Rectal smooth muscle tissue (tissue), 1 donor: ENCODE data around the gene MFSD12.

ENCODE experiments used
- H3K27ac ChIP-seq: one replicate; pipeline ENCODE4 v1.7.0; 2013; ENCODE audit warnings: low read depth, low read length, inconsistent platforms
- H3K27me3 ChIP-seq: one replicate; pipeline ENCODE4 v1.7.0; 2013; ENCODE audit warnings: low read length; ENCODE audit not compliant: control insufficient read depth, insufficient read depth
- H3K36me3 ChIP-seq: one replicate; pipeline ENCODE4 v1.7.0; 2013; ENCODE audit warnings: low read length; ENCODE audit not compliant: control insufficient read depth, insufficient read depth
- H3K4me1 ChIP-seq: one replicate; pipeline ENCODE4 v1.7.0; 2013; ENCODE audit warnings: low read length; ENCODE audit not compliant: control insufficient read depth, insufficient read depth
- H3K4me3 ChIP-seq: one replicate; pipeline ENCODE4 v1.7.0; 2013; ENCODE audit warnings: low read length
- H3K9ac ChIP-seq: one replicate; pipeline ENCODE4 v1.7.0; 2013; ENCODE audit warnings: low read length

Gene MFSD12

DNA sequence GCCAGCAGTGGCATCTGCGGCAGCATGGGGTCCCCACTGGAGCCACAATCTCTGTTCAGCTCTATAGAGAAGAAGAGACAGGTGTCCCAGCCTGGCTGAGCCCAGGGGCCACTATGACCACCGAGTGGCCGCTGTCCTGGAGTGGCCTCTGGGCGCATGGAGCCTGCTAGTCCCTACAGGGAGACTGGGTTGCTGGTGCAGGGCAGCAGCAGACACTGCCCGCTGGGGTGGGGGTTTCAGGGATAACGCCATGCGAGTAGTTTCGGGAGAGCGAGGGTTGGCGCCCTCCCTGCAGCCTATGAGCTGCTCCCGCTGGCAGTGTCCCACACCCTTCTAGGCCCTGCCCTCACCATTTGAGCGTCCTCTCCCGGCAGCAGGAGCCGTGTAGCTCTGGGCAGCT lies 29.3 kb downstream of the MFSD12 start:
- Histone ChIP-seq H3K27me3 (no peaks in the 10 kb centered on the region), H3K4me1 (no peaks in the 10 kb centered on the region), H3K36me3 (peaks cover 43% of the 10 kb centered on the region), H3K27ac (no peak overlapping the region), H3K4me3 (no peak overlapping the region), H3K9ac (no peak overlapping the region)

GRCh38 chr19:3527238-3527910 lies 30.0 kb downstream of the MFSD12 start:
- Histone ChIP-seq H3K27ac (no peak overlapping the region), H3K27me3 (no peaks in the 10 kb centered on the region), H3K4me1 (no peaks in the 10 kb centered on the region), H3K4me3 (no peak overlapping the region), H3K9ac (no peak overlapping the region), H3K36me3 (peaks cover 37% of the 10 kb centered on the region)

GRCh38 chr19:3526507-3527237 lies 30.7 kb downstream of the MFSD12 start:
- H3K4me1 ChIP-seq, result no peaks in the 10 kb centered on the region
- H3K36me3 ChIP-seq, result peaks cover 36% of the 10 kb centered on the region
- H3K9ac ChIP-seq, result no peak overlapping the region
- no peak overlapping the region for H3K27ac ChIP-seq
- no peaks in the 10 kb centered on the region for H3K27me3 ChIP-seq
- H3K4me3 ChIP-seq, result no peak overlapping the region

DNA sequence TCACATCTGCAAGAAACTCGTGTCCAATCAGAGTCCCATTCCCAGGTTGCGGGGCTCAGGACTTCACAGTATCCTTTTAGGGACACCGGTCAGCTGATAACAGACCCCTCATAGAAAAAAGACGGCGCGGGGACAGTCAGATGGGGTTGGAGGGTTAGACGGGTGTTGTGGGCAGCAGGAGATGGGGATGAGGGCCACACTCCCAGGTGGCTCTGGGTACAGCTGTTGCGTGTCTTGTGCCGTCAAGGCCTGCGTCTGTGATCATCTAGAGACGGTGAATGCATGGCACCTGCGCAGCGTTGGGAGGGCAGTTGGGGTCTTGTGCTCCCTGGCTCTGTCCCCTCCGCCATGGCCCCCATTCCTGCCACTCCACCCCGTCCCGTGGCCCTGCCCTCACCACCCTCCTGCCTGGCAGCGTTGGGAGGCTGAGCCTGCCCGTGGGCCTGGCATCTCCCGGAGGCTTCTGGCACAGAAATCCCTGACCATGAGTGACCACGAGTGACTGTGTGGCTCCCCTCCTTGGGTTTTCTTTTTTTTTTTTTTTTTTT lies 32.4 kb downstream of the MFSD12 start:
- Histone ChIP-seq H3K9ac (no peak overlapping the region), H3K27ac (no peak overlapping the region), H3K4me1 (no peaks in the 10 kb centered on the region), H3K36me3 (peaks cover 22% of the 10 kb centered on the region), H3K27me3 (no peaks in the 10 kb centered on the region), H3K4me3 (no peak overlapping the region)

DNA sequence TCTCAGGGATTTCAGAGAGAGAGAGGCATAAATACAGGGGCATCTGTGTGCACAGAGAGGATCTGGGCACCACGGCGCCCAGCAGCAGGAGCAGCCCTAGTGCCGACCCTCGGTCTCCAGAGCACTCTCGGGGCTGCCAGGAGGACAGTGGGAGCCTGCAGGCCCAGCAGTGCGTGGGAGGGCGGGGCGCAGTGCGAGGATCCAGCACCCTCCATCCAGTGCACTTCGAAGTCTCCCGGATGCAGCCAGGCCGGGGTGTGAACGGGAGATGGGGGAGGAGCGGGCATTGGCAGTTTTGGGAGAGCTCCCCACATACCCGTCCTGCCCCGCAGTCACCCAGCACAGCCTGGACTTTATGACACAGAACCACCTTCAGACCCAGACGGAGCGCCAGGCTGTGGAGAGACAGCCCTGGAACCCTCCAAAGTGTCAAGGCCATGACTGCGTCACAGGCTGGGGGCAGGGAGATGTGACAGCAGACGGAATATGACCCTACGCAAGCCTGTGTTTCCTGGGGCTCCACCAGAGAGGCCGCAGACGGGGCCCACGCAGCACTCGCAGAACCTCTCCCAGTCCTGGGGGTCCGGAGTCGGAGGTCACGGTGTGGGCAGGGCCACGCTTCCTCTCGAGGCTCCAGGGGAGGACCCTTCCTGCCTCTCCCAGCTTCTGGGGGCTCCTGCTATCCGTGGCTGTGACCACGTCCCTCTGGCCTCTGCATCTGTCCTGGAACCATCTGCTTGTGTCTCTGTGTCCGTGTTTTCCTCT lies 33.1 kb downstream of the MFSD12 start:
- Histone ChIP-seq H3K36me3 (peaks cover 26% of the 10 kb centered on the region), H3K27ac (no peak overlapping the region), H3K9ac (no peak overlapping the region), H3K27me3 (no peaks in the 10 kb centered on the region), H3K4me3 (no peak overlapping the region), H3K4me1 (no peaks in the 10 kb centered on the region)

- Histone ChIP-seq H3K4me1 (no peaks in the 10 kb centered on the region), H3K9ac (no peak overlapping the region), H3K27ac (no peak overlapping the region), H3K27me3 (no peaks in the 10 kb centered on the region), H3K36me3 (peaks cover 27% of the 10 kb centered on the region), H3K4me3 (no peak overlapping the region)
Measured at GRCh38 chr19:3523361-3524077, 33.9 kb downstream of the MFSD12 start.

GRCh38 chr19:3522421-3523360 lies 34.7 kb downstream of the MFSD12 start:
- Histone ChIP-seq H3K36me3 (peaks cover 20% of the 10 kb centered on the region), H3K4me1 (no peaks in the 10 kb centered on the region), H3K27ac (no peak overlapping the region), H3K4me3 (no peak overlapping the region), H3K9ac (no peak overlapping the region), H3K27me3 (no peaks in the 10 kb centered on the region)

DNA sequence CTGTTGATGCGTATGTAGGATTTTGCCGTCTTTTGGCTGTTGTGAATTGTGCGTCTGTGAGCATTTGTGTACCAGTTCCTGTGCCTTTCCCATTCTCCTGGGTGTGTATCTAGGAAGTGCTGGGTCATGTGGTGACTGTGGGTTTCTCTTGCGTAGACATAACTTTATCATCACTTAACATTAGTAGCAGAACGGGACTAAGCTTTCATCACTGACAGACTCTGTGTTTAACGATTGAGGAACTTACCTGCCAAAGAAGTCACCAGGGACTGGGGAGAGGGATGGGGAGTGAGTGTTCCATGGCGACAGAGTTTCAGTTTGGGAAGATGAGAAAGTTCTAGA lies 36.3 kb downstream of the MFSD12 start:
- H3K27ac ChIP-seq, result no peak overlapping the region
- H3K27me3 ChIP-seq, result no peaks in the 10 kb centered on the region
- H3K9ac ChIP-seq, result no peak overlapping the region
- H3K36me3 ChIP-seq, result peaks cover 13% of the 10 kb centered on the region
- no peak overlapping the region for H3K4me3 ChIP-seq
- no peaks in the 10 kb centered on the region for H3K4me1 ChIP-seq

DNA sequence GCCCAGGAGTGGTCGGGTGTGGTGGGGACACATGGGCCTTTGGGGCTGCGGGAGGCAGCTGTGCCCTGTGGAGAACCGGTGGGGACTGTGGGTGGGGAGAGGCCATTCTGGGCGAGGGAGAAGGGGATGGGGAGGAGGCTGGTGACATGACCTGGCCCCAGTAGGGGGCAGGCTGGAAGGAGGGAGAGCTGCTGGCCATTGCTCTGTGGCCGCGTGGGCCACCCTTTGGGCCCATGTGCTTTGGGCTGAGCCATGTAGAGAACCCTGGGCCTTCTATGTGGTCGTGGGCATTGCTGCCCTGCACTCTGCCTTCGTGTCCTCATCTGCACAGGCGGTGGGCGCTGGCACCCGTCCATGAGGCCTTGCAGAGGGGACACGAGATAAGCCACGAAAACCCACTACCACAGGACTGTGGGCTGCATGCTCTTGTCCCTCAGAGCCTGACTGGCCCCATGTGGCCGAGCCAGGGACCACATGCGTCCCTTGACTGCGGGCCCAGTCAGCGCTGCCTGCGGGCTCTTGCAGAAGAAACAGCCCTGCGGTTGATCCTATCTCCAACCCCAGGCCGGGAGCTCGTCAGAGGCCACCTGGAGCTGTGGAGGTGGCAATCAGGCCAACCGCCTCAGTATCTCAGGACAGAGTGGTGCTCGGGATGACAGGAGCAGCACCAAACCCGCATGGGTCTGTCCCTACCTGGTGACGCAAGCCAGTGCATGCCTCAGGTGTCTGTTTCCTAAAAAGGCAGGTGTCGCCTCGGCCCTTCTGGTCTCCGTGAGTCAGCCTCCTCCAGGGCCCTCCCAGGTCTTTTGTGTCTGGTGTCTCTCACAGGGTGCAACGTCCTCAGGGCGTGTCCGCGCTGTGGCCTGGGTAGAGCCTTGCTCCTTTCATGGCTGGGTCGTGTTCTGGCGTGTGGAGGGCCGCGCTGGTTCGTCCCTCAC lies 37.0 kb downstream of the MFSD12 start:
- Histone ChIP-seq H3K4me3 (no peak overlapping the region), H3K4me1 (no peaks in the 10 kb centered on the region), H3K27me3 (no peaks in the 10 kb centered on the region), H3K9ac (no peak overlapping the region), H3K27ac (no peak overlapping the region), H3K36me3 (peaks cover 11% of the 10 kb centered on the region)

DNA sequence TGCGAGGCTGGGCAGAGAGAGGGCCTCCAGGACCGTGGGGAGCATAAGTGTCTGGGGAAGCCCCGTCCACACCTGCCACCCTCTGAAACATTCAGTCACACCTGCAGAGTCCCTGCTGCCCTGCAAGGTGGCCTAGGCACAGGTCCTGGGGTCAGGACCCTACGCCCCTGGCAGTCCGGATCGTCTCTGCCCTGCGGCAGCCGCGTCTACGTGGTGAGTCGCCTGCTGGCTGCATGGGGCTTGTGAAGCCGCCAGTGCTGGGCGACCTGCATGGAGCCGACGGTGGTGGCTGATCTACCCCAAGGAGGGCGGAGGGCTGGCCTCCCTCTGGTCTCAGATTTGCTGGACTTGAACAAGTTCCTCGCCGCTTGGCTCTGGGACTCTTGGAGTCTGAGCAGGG lies 38.3 kb downstream of the MFSD12 start:
- peaks cover 6% of the 10 kb centered on the region for H3K36me3 ChIP-seq
- no peak overlapping the region for H3K4me3 ChIP-seq
- H3K9ac ChIP-seq, result no peak overlapping the region
- no peaks in the 10 kb centered on the region for H3K27me3 ChIP-seq
- H3K4me1 ChIP-seq, result no peaks in the 10 kb centered on the region
- H3K27ac ChIP-seq, result no peak overlapping the region

DNA sequence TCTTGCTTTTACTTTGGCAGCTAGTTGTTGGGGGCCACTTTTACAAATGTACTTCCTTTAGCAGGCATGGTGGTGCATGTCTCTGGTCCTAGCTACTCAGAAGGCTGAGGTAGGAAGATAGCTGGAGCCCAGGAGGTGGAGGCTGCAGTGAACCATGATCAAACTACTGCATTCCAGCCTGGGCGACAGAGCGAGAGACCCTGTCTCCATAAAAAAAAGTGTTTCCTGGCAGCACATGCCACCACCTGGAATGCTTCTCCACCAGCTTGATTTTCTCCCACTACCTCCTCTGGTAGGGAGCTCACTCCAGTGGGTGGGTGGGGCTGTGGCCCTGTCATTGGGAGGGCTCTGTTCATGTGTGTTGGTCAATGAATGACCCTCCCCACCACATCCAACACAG lies 38.7 kb downstream of the MFSD12 start:
- Histone ChIP-seq H3K36me3 (peaks cover 6% of the 10 kb centered on the region), H3K9ac (no peak overlapping the region), H3K27me3 (no peaks in the 10 kb centered on the region), H3K4me3 (no peak overlapping the region), H3K4me1 (no peaks in the 10 kb centered on the region), H3K27ac (no peak overlapping the region)
